Stimulated activated CD4-positive, alpha-beta T cell treated with anti-CD3 and anti-CD28 coated beads, Interleukin-4, amount 100 ng/mL, for 1 hour (primary cell): ENCODE results near the gene TMCO4.
A peak's percentile ranks its signal among the peaks of the same experiment; 100 is the strongest.
"Not testable (repeated sequence)": the region's sequence is repeated elsewhere in the genome, so short reads cannot be mapped to it uniquely, and the experiment has no call there.

ENCODE experiments used
- DNase-seq: peaks from one replicate; pipeline ENCODE4 v3.0.0-alpha.2; 2020

Gene TMCO4

DNA sequence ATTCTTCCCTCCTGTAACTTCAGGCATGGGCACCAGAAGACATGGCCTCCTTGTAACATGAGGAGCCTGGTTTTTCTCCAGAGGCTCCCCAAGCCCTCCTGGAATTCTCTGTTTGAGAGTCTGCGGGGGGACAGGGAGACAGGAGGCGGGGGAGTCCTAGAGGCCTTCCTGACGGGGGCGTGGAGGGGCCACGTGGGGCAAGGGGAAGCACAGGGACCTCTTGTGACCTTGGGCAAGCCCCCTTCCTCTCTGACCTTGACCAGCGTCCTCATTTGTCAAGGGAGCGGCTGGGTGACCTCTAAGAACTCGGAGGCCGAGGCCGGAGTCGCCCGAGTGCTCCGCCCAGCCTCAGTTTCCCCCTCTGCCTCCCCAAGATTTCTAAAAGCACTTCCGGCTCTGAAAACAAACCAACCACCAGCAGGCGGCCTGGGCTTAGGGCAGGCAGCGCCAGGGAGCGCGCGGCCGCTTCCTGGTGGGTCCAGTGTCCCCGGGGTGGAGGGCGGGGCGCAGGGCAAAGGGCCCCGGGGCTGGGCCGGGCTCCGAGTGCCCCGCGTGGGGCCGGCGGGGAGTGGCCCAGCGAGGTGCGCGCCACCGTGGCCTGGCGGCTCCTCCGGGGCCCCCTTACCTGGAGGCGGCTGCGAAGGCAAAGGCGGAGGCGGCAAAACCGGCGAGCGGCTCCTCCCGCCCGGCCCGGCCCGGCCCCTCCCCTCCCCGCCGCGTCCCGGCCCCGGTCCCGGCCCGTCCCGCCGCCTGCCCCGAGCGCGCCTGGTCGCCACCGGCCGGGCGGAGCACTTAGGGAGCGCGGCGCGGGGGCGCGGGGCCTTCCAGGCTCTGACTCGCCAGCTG, at the start of gene TMCO4:
Gene TMCO4, minus strand, starts transcription at position 687 of the 846 bp plus-strand sequence. CDS start 19,158 bp downstream, outside the sequence.
- peak; percentile 58 for DNase-seq

DNA sequence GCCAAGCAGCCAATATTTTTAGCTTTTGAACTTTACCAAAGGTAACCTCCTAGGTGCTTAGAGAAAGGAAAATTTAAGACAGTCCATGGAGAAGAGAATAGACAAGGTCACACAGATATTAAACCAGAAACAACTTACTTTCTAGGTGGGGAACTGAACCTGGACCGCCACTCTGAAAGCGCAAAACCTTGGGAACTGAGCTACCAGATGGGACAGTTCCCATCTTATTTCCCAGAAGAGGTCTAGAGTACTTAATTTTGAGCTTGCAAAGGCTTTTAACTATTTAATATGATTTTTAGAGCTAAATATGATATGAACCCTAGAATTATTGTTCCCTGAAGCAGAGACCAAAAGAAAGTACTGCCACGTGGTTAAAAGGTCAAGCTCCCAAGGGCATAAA, 49.6 kb upstream of the TMCO4 start:
- not testable (repeated sequence) for DNase-seq

DNA sequence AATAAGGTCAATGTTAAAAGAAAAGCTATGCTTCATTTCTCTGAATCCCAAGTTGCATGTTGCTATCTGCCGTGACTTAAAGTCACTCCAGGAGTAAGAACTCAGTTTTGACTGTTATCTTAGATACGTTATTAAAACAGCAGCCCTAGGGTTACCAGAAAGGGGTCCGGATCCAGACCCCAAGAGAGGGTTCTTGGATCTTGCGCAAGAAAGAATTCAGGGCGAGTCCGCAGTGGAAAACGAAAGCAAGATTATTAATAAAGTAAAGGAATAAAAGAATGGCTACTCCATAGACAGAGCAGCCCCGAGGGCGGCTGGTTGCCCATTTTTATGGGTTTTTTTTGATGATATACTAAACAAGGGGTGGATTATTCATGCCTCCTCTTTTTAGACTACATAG, 47.6 kb upstream of the TMCO4 start:
- DNase-seq, result not testable (repeated sequence)

DNA sequence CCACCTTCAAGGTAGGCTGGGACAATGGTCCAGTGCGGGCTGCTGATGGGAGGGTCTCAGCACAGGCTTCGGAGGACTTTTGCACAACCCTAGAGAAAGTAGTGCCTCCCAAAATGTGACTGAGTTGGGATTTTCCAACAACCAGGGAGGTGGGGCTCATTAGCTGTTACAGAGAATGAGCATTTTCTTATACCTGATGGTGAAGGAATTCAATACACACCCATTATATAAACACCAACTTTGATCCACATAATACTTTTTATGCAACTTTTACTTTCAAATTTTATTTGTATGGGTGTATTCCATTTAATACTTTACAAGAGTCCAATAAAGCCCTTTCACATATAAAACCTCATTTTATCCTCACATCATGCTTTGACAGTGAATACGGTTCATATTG, 46.6 kb upstream of the TMCO4 start:
- DNase-seq, result no peak

DNA sequence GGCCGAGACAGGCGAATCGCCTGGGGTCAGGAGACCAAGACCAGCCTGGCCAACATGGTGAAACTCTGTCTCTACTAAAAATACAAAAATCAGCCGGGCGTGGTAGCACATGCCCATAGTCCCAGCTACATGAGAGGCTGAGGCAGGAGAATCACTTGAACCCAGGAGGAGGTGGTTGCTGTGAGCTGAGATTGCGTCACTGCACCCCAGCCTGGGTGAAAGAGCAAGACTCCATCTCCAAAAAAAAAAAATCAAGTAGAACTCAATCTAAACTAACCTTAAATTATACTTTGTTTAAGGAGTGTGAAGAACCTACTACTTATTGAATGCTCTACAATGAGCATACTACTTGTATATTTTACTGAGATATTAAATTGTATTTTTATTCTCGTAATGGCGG, 45.8 kb upstream of the TMCO4 start:
- no peak for DNase-seq

DNA sequence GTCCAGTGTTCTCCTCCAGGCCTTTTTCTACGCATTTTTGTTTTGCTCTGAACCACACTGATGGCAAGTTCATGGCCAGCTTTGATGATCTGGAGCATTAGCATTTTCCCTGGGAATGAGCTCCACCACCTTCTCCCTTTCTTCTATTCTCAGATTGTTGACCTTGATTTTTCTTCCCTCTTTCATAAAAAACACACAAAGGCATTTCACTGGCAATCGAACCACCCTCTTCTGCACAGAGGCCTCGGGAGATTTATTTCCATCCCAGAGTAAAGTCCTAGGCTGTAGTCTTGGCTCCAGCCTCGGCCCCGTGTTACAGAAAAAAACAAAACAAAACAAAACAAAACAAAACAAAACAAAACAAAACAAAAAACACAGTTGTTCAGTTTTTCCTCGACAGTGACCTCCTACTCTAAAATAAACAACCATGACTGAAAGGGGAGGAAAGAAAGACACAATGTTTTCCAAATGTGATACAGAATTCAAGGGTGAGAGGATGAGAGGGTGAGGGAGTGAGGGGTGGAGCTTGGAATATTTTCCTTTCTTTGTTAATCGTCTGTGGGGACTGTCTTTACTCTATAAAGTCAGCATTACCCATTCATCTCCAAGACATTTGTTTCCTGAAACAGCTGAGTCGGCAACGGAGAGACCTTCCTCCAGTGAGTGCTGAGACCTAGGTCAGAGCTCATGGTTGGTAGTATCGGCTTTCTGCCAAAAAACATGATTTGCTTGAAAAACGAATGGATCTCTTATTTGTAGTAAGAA, 45.2 kb upstream of the TMCO4 start:
- no peak for DNase-seq

DNA sequence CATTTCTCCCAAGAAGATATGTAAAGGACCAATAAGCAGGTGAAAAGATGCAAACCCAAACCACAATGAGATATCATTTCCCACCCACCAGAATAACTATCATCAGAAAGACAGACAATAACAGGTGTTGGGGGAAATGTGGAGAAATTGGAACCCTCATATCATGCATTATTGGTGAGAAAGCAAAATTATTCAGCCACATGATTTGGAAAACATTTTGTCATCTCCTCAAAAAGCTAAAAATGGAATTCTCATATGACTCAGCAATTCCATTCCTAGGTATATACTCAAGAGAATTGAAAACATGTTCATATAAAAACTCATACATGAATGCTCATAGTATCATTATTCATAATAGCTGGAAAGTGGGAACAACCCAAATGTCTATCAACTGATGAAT, 40.5 kb upstream of the TMCO4 start:
- DNase-seq, result no peak

DNA sequence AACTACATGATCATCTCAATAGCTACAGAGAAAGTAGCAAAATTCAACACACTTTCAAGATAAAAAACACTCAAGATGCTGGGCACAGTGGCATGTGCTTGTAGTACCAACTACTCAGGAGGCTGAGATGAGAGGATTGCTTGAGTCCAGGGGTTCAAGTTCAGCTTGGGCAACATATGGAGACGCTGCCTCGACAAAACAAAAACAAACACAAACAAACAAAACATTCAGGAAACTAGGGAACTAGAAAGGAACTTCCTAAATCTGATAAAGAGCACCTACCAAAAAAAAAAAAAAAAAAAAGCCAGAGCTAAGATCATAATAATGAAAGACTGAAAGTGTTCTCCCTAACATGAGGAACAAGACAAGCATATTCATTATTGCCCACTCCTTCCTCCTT, 38.1 kb upstream of the TMCO4 start:
- no peak for DNase-seq

DNA sequence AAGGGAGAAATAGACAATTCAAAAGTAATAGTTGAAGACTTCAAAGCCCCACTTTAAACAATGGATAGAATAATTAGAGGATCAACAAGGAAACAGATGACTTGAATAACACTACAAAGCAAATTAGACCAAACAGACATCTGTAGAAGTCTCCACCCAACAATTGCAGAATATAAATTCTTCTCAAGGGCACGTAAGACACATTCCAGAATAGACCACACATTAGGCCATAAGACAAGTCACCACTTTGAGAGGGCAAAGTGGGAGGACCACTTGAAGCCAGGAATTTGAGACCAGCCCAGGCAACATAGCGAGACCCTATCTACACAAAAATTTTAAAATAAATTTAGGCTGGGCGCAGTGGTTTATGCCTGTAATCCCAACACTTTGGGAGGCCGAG, 35.9 kb upstream of the TMCO4 start:
- no peak for DNase-seq

DNA sequence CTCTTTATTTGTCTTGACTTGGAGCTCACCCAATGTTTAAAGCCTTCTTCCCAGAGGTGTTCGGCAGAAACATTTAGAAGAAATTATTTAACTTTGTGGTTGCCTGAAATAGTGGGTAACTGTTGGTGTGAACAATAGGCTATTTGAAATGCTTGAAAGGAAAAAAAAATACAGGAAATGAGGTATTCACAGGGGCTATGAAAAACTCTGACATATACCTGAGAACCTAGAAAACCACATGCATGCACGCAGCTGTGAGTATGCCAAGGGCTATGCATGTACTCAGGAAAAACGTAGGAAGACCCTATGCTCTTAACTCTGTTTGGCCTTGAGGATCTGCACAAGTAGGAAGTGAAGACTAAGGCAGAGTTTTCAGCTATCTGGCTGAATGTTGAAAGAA, 31.7 kb upstream of the TMCO4 start:
- DNase-seq, result no peak

DNA sequence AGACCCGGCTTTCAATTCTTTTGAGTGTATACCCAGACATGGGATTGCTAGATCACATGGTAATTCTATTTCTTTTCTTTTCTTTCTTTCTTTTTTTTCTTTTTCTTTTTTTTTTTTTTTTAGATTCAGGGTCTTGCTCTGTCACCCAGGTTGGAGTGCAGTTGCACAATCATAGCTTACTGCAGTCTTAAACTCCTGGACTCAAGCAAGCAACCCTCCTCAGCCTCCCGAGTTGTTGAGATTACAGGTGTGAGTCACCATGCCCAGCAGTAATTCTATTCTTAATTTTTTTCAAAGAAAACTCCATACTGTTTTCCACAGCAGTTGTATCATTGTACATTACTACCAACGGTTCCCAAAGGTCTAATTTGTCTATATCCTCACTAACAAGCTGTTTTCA, 28.8 kb upstream of the TMCO4 start:
- DNase-seq, result no peak

DNA sequence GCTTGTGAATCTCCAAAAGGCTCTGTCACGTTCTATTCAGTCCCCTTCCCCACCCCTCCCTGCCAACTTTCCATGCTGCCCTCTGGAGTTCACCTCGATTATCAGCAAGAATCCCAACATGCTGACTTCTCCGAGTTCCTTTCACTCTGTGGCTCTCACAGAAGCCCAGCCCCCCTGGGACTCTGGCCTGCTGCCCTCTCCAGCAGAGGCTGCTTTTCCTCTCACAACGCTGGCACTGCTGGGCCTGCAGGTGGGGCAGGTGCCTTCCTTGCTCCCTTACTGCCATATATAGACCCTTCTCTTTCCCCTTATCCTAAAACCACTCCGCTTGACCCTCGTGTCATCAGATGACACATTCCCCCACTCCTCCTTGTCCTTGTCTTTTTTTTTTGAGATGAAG, 25.6 kb upstream of the TMCO4 start:
- no peak for DNase-seq

DNA sequence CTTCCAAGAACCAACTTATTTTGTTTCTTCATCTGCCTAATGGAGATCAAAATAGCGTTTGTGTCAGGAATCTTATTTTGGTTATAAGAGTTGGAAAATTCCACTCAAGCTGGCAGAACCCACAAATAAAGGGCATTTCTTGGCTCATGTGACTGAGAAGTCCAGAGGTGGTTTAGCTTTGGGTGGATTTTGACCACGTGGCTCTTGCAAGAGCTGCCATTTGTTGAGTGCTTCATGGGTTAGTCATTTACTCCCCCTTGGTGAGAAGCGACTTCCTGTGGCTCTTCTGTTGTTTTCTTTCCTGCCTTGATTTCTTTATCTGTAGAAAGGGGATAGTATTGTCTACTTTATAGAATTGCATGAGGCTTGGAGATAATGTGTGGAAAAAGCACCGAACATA, 24.8 kb upstream of the TMCO4 start:
- DNase-seq, result no peak

DNA sequence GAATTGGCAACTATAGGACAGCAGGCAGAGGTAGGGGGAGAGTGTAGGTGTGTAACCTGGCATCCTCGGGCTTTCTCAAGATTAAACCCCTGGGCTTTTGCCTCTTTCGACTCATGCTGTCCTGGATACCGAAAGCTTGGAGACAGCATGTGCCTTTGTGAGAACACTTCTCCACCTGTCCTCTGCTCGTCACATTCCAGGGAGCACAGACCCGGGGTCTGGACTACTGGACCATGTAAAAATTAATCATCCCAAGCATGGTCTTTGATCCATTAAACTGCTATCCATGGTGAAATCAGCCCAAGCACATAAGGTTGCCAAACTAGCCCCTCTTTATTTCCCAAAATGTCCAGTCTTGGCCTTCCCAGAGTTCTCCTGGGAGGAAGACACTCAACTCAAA, 24.3 kb upstream of the TMCO4 start:
- DNase-seq, result no peak

DNA sequence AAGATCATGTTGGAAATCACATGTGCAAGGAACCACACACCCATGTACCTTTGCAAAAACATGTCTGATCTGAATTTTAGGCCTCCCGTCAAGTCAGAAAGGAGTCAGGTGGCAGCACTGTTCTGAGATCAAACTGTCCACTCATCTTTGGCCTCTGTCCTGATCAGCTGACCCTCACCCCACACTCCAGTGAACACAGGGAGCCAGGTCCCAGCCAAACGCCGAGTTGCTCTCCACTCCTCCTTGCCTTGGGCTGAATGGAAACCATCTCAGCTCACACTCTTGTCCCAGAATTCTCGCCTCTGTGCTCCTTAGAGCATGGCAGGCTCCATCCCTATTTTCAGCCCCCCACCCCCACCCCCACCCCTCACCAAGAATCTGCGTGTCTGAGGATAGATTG, 20.0 kb upstream of the TMCO4 start:
- DNase-seq, result no peak

DNA sequence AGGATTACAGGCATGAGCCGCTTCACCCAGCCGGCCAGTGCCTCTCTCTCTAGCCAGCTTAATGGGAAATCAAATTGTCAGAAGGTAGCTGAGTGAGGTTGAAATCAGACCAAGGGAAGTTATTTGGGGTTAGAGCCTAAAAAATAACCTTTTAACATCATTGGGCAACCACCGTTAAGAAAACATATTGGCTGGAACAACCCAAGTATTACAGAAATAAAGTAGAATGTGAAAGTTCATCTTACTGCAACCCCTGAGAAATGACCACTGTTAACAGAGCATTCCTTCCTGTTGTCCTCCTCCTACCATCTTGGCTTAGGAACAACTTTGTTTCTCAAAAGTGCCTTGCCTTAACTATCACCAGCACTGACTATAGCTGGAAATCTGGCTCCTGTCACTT, 18.6 kb upstream of the TMCO4 start:
- no peak for DNase-seq

DNA sequence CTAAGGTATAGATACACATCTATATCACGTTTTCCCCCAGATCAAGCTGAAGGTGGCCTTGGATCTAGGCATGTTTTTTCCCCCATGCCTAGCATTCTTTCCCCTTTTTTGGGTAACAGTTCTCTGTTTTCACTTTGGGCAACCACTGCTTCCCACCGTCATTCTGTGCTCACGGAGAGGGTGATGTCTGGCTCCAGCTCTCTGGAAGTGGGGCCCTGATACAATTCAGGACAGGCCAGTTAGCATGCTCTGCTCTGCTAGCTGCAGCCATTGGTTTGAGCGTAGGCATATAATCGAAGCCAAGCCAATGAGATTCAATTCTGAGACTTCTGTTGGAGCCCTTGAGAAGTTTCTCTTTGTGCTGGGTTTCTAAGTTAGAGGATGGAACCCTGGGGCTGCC, 17.4 kb upstream of the TMCO4 start:
- DNase-seq, result no peak

DNA sequence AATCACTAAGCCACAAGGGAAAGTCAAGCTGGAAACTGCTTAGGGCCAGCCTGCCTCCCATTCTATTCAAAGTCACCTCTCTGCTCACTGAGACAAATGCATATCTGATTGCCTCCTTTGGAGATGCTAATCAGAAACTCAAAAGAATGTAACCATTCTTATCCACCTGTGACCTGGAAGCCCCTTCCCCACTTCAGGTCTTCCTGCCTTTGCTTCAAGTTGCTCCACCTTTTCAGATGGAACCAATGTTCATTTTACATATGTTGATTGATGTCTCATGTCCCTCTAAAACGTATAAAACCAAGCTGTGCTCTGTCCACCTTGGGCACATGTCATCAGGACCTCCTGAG, 17.0 kb upstream of the TMCO4 start:
- DNase-seq, result not testable (repeated sequence)

DNA sequence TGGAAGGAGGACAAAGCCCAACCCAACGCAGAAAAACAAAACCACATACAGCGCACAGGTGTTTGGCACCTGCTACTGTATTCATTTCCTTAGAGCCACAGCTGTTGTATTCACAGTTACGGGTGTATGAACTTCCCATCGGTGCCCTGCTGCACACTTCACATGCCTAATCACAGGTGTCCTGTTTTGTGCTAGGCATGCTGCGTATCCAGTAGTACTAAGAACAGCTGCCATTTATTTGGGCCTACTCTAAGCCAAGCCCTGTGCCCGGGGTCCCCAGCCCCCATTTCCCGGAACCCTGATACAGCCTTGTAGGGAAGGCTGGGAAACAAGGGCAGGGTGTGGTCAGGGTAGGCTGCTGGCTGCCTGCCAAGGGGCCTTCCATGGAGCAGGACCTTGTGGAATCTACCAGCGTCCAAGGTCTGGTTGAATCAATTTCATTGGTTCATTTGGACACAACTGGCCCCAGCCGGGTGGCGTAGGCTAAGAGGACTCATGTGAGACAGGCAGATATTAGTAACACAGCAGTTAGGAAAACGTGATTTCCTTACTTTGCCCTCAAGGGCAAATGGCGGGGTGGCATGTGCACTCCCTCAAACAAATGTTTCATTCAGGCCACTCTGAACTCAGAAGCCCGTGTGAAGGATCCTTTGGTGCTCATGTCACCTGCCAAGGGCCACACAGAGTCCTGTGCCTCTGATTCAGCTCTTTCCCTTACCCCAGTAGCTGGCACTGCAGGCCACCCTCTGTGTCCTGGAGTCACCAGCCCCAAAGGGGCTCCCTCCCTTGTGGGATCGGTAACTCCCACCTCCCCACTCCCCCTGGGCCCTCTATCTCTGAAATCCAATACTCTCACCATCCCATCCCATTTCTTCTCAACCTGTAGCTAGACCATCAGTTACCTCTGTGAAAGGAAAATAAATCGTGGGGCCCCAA, 16.4 kb upstream of the TMCO4 start:
- no peak for DNase-seq

DNA sequence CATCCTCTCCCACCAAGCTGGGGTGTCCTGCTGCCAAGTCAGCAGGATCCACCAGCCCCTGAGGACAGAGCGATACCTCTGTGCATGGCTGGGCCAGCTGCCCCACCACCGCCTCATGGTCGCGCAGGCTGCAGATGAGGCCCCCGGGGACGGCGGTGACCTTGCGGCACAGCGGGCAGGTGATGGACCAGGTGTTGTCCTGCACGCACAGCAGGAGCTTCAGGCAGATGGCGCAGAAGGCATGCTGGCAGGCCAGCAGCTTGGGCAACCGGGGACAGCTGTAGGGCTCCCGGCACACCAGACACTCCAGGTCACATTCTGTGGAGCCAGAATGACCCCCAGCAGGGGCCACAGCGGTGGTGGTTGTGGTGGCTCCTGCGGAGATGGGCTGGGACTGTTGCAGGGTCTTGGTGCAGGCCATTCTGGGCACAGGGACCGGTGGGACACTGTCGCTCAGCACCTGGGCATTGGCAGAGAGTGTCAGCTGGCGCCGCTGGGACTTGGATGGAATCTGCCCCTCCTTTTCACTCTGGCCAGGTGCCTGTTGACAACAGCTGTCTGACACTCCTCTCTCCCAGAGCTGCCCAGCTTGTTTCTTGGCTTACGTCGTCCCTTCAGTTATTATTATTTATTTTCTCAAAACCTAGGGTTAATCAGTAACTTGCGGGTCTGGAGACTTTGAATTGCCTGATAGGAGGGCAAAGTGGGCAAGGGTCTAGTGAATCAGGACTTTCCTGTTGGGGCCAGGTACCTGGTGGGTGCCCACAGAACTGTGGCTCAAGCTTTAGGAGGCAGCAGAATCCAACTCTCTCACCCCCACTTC, 15.2 kb upstream of the TMCO4 start, which contains the start of gene RNF186:
Gene RNF186, minus strand, starts transcription at position 603 of the 823 bp plus-strand sequence. Its CDS starts 182 bp downstream, at position 421.
- no peak for DNase-seq

DNA sequence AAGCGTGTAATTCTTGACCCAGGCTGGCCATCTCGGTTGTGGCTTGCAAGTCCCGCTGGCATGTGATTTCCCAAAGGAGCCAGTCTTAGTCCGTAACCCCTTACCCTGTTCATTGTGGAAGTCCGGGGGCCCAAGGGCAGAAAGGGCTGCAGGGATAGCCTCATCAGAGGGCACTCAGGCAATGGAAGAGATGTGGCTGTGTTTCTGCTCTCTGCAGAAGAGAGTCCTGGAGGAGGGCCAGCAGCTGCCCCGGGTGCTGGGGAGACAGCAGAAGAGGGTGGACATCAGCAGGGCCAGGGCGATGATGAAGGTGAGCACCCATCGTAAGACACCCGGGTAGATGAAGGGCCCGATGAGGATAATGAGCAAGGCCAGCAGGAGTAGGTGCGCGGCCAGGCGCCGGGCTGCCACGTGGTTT, 14.5 kb upstream of the TMCO4 start:
- no peak for DNase-seq

DNA sequence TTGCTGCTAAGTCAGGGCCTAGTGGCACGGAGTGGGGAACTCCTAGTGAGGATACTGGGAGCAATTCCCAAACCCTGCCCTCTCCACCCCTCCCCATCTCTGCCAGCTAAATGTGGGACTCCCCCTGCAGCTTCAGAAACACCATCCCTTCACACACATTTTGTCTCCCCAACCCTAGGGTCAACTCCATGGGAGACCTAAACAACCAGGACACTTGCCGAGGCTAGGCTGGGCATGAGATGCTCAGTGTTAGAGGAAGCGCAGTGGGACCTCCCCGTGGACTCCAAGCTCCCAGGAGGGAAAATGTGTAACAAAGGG, 13.9 kb upstream of the TMCO4 start:
- DNase-seq, result no peak
